Renal pelvis (tissue), 4 donors: ENCODE measurements around the gene INMT. TPM values are rescaled to one million over a fixed set of nuclear protein-coding genes. Genes with fewer than 3 reads are reported as not detected.

Experiments
- DNase-seq: peaks from one replicate; pipeline ENCODE4 v3.0.0-alpha.2; 2013
- polyA plus RNA-seq, 3 donors: library from polyadenylated mRNA; unstranded; fragments of 120-200 nt; gene quantifications; one replicate each; pipeline ENCODE4 v1.2.1, GENCODE V29; 2013; ENCODE audit not compliant: insufficient read length in 3 of 3

INMT gene
- polyA plus RNA-seq, 3 donors = 1.1 to 1.5 (median 1.3) TPM

- no peak for DNase-seq
Observed at GRCh38 chr7:30727061-30727945, 24.6 kb upstream of the INMT start.

- DNase-seq = no peak
Observed at GRCh38 chr7:30728591-30729100, 23.3 kb upstream of the INMT start.

- no peak for DNase-seq
Observed at GRCh38 chr7:30729642-30730041, 22.3 kb upstream of the INMT start.

GRCh38 chr7:30730097-30730496 lies 21.8 kb upstream of the INMT start:
- no peak for DNase-seq

GRCh38 chr7:30730996-30731395 lies 20.9 kb upstream of the INMT start:
- no peak for DNase-seq

- no peak for DNase-seq
Observed at GRCh38 chr7:30731581-30731980, 20.4 kb upstream of the INMT start.

- DNase-seq = no peak
Observed at GRCh38 chr7:30732606-30733005, 19.3 kb upstream of the INMT start.

- DNase-seq = no peak
Observed at GRCh38 chr7:30733216-30733615, 18.7 kb upstream of the INMT start.

- DNase-seq = no peak
Observed at GRCh38 chr7:30733691-30734090, 18.2 kb upstream of the INMT start.

GRCh38 chr7:30734497-30734896 lies 17.4 kb upstream of the INMT start:
- DNase-seq = no peak

- DNase-seq = no peak
Observed at GRCh38 chr7:30735631-30736030, 16.3 kb upstream of the INMT start.

GRCh38 chr7:30736291-30736690 lies 15.6 kb upstream of the INMT start:
- no peak for DNase-seq

GRCh38 chr7:30738026-30738915 lies 13.7 kb upstream of the INMT start:
- no peak for DNase-seq

- DNase-seq = no peak
Observed at GRCh38 chr7:30739691-30740090, 12.2 kb upstream of the INMT start.

- DNase-seq = peak; percentile 37
Observed at GRCh38 chr7:30740417-30741181, 11.3 kb upstream of the INMT start.

GRCh38 chr7:30741289-30741688 lies 10.6 kb upstream of the INMT start:
- DNase-seq = no peak

- no peak for DNase-seq
Observed at GRCh38 chr7:30743371-30744074, 8.4 kb upstream of the INMT start.

GRCh38 chr7:30744075-30744417 lies 7.9 kb upstream of the INMT start:
- no peak for DNase-seq

GRCh38 chr7:30745261-30745941 lies 6.5 kb upstream of the INMT start:
- DNase-seq = no peak

- DNase-seq = no peak
Observed at GRCh38 chr7:30750010-30750409, 1.9 kb upstream of the INMT start.
